Measurements from ENCODE around the gene KCNH5.

DNA sequence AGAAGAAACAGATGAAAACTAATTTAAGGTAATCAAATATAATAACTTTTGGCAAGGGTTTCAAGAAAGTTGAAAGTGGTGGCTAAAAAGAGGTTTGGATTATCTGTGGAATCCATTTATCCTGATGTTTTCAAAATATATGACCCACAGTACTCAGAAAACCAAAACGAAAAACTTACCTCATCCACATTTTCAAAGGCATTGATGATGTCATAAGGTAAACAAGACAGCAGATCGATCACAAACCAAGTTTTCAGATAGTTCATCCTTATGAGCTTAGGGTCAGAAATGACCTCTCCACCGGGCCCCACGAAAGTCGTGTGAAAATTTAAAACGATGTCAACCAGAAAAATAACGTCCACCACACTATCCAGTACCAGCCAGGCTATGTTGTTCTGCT, 64.6 kb downstream of the KCNH5 start:
- TF ChIP-seq, protein P1, sequence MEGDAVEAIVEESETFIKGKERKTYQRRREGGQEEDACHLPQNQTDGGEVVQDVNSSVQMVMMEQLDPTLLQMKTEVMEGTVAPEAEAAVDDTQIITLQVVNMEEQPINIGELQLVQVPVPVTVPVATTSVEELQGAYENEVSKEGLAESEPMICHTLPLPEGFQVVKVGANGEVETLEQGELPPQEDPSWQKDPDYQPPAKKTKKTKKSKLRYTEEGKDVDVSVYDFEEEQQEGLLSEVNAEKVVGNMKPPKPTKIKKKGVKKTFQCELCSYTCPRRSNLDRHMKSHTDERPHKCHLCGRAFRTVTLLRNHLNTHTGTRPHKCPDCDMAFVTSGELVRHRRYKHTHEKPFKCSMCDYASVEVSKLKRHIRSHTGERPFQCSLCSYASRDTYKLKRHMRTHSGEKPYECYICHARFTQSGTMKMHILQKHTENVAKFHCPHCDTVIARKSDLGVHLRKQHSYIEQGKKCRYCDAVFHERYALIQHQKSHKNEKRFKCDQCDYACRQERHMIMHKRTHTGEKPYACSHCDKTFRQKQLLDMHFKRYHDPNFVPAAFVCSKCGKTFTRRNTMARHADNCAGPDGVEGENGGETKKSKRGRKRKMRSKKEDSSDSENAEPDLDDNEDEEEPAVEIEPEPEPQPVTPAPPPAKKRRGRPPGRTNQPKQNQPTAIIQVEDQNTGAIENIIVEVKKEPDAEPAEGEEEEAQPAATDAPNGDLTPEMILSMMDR (CRISPR knock-in tag; IDR thresholded peaks at IDR 0.05): no peak
- no peak for TF ChIP-seq SOX5 (CRISPR knock-in tag; IDR thresholded peaks at IDR 0.05; ENCODE audit: borderline replicate concordance)
- TF ChIP-seq RFX1 (IDR thresholded peaks at IDR 0.05): no peak
- TF ChIP-seq ZNF20 (CRISPR knock-in tag; IDR thresholded peaks at IDR 0.05): no peak
- TF ChIP-seq, protein P2, sequence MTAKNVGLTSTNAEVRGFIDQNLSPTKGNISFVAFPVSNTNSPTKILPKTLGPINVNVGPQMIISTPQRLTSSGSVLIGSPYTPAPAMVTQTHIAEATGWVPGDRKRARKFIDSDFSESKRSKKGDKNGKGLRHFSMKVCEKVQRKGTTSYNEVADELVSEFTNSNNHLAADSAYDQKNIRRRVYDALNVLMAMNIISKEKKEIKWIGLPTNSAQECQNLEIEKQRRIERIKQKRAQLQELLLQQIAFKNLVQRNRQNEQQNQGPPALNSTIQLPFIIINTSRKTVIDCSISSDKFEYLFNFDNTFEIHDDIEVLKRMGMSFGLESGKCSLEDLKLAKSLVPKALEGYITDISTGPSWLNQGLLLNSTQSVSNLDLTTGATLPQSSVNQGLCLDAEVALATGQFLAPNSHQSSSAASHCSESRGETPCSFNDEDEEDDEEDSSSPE (CRISPR knock-in tag; IDR thresholded peaks at IDR 0.05): no peak
- TF ChIP-seq ERF (CRISPR knock-in tag; IDR thresholded peaks at IDR 0.05): no peak
- no peak for TF ChIP-seq SMAD9 (CRISPR knock-in tag; IDR thresholded peaks at IDR 0.05)
- TF ChIP-seq ZNF10 (CRISPR knock-in tag; IDR thresholded peaks at IDR 0.05; ENCODE audit: borderline replicate concordance, low read depth): no peak
- TF ChIP-seq CC2D1A (CRISPR knock-in tag; IDR thresholded peaks at IDR 0.05): no peak
- TF ChIP-seq SNRNP70 (IDR thresholded peaks at IDR 0.05; ENCODE audit: low read depth, low read length): no peak
- TF ChIP-seq ZKSCAN8 (CRISPR knock-in tag; IDR thresholded peaks at IDR 0.05; ENCODE audit: borderline replicate concordance): no peak
